ENCODE measurements around the gene DYRK1A.

DYRK1A gene

GRCh38 chr21:37550618-37551330 lies 184.2 kb downstream of the DYRK1A start:
- no peak for DNase-seq (ENCODE audit: low spot score)

GRCh38 chr21:37551331-37551992 lies 184.9 kb downstream of the DYRK1A start:
- no peak for DNase-seq (ENCODE audit: low spot score)

GRCh38 chr21:37551993-37552355 lies 185.4 kb downstream of the DYRK1A start:
- DNase-seq (ENCODE audit: low spot score): no peak

GRCh38 chr21:37552496-37553029 lies 186.0 kb downstream of the DYRK1A start:
- DNase-seq (ENCODE audit: low spot score): no peak

GRCh38 chr21:37553078-37553481 lies 186.5 kb downstream of the DYRK1A start:
- DNase-seq (ENCODE audit: low spot score): no peak

- DNase-seq (ENCODE audit: low spot score): no peak
Measured at GRCh38 chr21:37554661-37555379, 188.2 kb downstream of the DYRK1A start.

- no peak for DNase-seq (ENCODE audit: low spot score)
Measured at GRCh38 chr21:37555672-37556261, 189.2 kb downstream of the DYRK1A start.

GRCh38 chr21:37557261-37557950 lies 190.8 kb downstream of the DYRK1A start:
- DNase-seq (ENCODE audit: low spot score): no peak

GRCh38 chr21:37558676-37559211 lies 192.2 kb downstream of the DYRK1A start:
- no peak for DNase-seq (ENCODE audit: low spot score)

GRCh38 chr21:37560385-37560784 lies 193.8 kb downstream of the DYRK1A start:
- no peak for DNase-seq (ENCODE audit: low spot score)

- no peak for DNase-seq (ENCODE audit: low spot score)
Measured at GRCh38 chr21:37561506-37561905, 194.9 kb downstream of the DYRK1A start.

- no peak for DNase-seq (ENCODE audit: low spot score)
Measured at GRCh38 chr21:37561941-37562919, 195.7 kb downstream of the DYRK1A start.

GRCh38 chr21:37562920-37563640 lies 196.5 kb downstream of the DYRK1A start:
- peak; percentile 10 for DNase-seq (ENCODE audit: low spot score)

- DNase-seq (ENCODE audit: low spot score): peak; percentile 98
Measured at GRCh38 chr21:37563641-37564340, 197.2 kb downstream of the DYRK1A start.

GRCh38 chr21:37564341-37564923 lies 197.9 kb downstream of the DYRK1A start:
- peak; percentile 92 for DNase-seq (ENCODE audit: low spot score)

GRCh38 chr21:37564924-37565529 lies 198.5 kb downstream of the DYRK1A start:
- no peak for DNase-seq (ENCODE audit: low spot score)

- DNase-seq (ENCODE audit: low spot score): peak; percentile 36
Measured at GRCh38 chr21:37565530-37566223, 199.1 kb downstream of the DYRK1A start.
